ENCODE measurements around the gene VAPA. TPM values are rescaled to one million over a fixed set of nuclear protein-coding genes. Genes with fewer than 3 reads are reported as not detected.
A peak's percentile ranks its signal among the peaks of the same experiment; 100 is the strongest.

The VAPA gene
- polyA plus RNA-seq, 3 donors, result 106 to 393 (median 334) TPM

- Mint-ChIP-seq H3K4me3 (no peak overlapping the region), H3K27ac (no peak overlapping the region)
- H3K9ac ChIP-seq (ENCODE audit: insufficient read depth, low read length, poor library complexity, severe bottlenecking), result no peak overlapping the region
These were observed 35.0 kb upstream of the VAPA start for GRCh38 chr18:9878783-9879242.

GRCh38 chr18:9884090-9884489 lies 29.7 kb upstream of the VAPA start:
- no peak overlapping the region for H3K9ac ChIP-seq (ENCODE audit: insufficient read depth, low read length, poor library complexity, severe bottlenecking)

More at GRCh38 chr18:9878783-9879242, 35.0 kb upstream of the VAPA start:
- H3K9me3 Mint-ChIP-seq, result no peaks in the 10 kb centered on the region
- H3K9me3 ChIP-seq (replicated peaks in 1 of 2; ENCODE audit: control insufficient read depth in 1 of 2, insufficient read depth in 1 of 2, low read length in 2 of 2), result no peaks in the 10 kb centered on the region
- no peak overlapping the region for H2AFZ ChIP-seq (ENCODE audit: insufficient read depth, low read depth, low read length, poor library complexity, severe bottlenecking)
- H3K4me1 Mint-ChIP-seq, result peaks cover 4% of the 10 kb centered on the region
- no peaks in the 10 kb centered on the region for H3K36me3 Mint-ChIP-seq
- no peaks in the 10 kb centered on the region for H3K4me1 ChIP-seq (ENCODE audit: control insufficient read depth in 1 of 2, insufficient read depth in 2 of 2, low read length in 2 of 2)
- no peak overlapping the region for H3K27ac ChIP-seq (ENCODE audit: low read depth in 1 of 2, low read length in 2 of 2)
- no peak for TF ChIP-seq CTCF (IDR thresholded peaks at IDR 0.05)
- no peaks in the 10 kb centered on the region for H3K27me3 ChIP-seq (ENCODE audit: control insufficient read depth in 2 of 2, insufficient read depth in 2 of 2, low read length in 2 of 2)
- 93% methylated on average over 4 of the region's 6 CpGs for WGBS (ENCODE audit: insufficient coverage)
- H3K79me2 ChIP-seq (ENCODE audit: insufficient read depth, low read length), result no peaks in the 10 kb centered on the region
- H3K36me3 ChIP-seq (replicated peaks in 1 of 2; ENCODE audit: control insufficient read depth in 1 of 2, insufficient read depth in 2 of 2, low read length in 2 of 2), result no peaks in the 10 kb centered on the region
- no peak overlapping the region for H3K4me3 ChIP-seq (replicated peaks in 1 of 3; ENCODE audit: low read depth in 2 of 3, low read length in 3 of 3)
- DNase-seq, result no peak
- H4K20me1 ChIP-seq (ENCODE audit: insufficient read depth, low read length), result no peaks in the 10 kb centered on the region
- H3K27me3 Mint-ChIP-seq (ENCODE audit: low read depth in 3 of 3), result peaks cover 0 to 2% (median 2%) of the 10 kb centered on the region in 3 donors
- intact Hi-C loops (cut with micrococcal nuclease), result no loop called here
- H3K4me2 ChIP-seq (replicated peaks; ENCODE audit: extremely low read depth, low read length, poor library complexity, severe bottlenecking), result no peak overlapping the region

More at GRCh38 chr18:9884090-9884489, 29.7 kb upstream of the VAPA start:
- H3K27ac Mint-ChIP-seq, result peak overlapping the region in 1 of 7 donors; percentile 45
- H3K79me2 ChIP-seq (ENCODE audit: insufficient read depth, low read length), result no peaks in the 10 kb centered on the region
- H3K4me2 ChIP-seq (replicated peaks; ENCODE audit: extremely low read depth, low read length, poor library complexity, severe bottlenecking), result no peak overlapping the region
- H4K20me1 ChIP-seq (ENCODE audit: insufficient read depth, low read length), result no peaks in the 10 kb centered on the region
- peak overlapping the region; percentile 35 for H2AFZ ChIP-seq (ENCODE audit: insufficient read depth, low read depth, low read length, poor library complexity, severe bottlenecking)
- no peaks in the 10 kb centered on the region for H3K36me3 Mint-ChIP-seq
- WGBS (ENCODE audit: insufficient coverage), result 100% methylated on average over 1 of the region's 6 CpGs
- peaks cover 6% of the 10 kb centered on the region for H3K4me1 Mint-ChIP-seq
- peaks cover 0 to 8% (median 6%) of the 10 kb centered on the region in 3 donors for H3K27me3 Mint-ChIP-seq (ENCODE audit: low read depth in 3 of 3)
- peaks cover 0 to 10% (median 2%) of the 10 kb centered on the region in 7 donors for H3K9me3 Mint-ChIP-seq
- no peaks in the 10 kb centered on the region for H3K27me3 ChIP-seq (ENCODE audit: control insufficient read depth in 2 of 2, insufficient read depth in 2 of 2, low read length in 2 of 2)
- H3K4me3 ChIP-seq (replicated peaks in 1 of 3; ENCODE audit: low read depth in 2 of 3, low read length in 3 of 3), result no peak overlapping the region
- no peak overlapping the region for H3K4me3 Mint-ChIP-seq
- no peaks in the 10 kb centered on the region for H3K36me3 ChIP-seq (replicated peaks in 1 of 2; ENCODE audit: control insufficient read depth in 1 of 2, insufficient read depth in 2 of 2, low read length in 2 of 2)
- no peak overlapping the region for H3K27ac ChIP-seq (ENCODE audit: low read depth in 1 of 2, low read length in 2 of 2)
- no peak for DNase-seq
- no peaks in the 10 kb centered on the region for H3K9me3 ChIP-seq (replicated peaks in 1 of 2; ENCODE audit: control insufficient read depth in 1 of 2, insufficient read depth in 1 of 2, low read length in 2 of 2)
- TF ChIP-seq CTCF (IDR thresholded peaks at IDR 0.05), result no peak
- H3K4me1 ChIP-seq (ENCODE audit: control insufficient read depth in 1 of 2, insufficient read depth in 2 of 2, low read length in 2 of 2), result peaks cover 0 to 4% of the 10 kb centered on the region in 2 donors
- intact Hi-C loops (cut with micrococcal nuclease), result no loop called here

Data from CD14-positive monocyte (primary cell).